OCI-LY7 (cell line): ENCODE data around the gene ZMPSTE24.

Experiments used
- EZH2phosphoT487 ChIP-seq: fragments of 200-600 bp; sonication (generic); IDR thresholded peaks from 2 replicates; pipeline ENCODE4 v1.6.1; 2018; ENCODE audit warnings: low read depth, borderline replicate concordance, mild to moderate bottlenecking, mixed run types, antibody characterized with exemption, low read length, moderate library complexity, mixed read lengths
- TF ChIP-seq, protein P1 (sequence below): fragments of 200-600 bp; sonication (generic); conservative IDR thresholded peaks from 2 replicates; pipeline ENCODE4 v1.5.1; 2014; ENCODE audit warnings: mild to moderate bottlenecking, antibody characterized with exemption, low read length, moderate library complexity, mixed read lengths

DNA sequence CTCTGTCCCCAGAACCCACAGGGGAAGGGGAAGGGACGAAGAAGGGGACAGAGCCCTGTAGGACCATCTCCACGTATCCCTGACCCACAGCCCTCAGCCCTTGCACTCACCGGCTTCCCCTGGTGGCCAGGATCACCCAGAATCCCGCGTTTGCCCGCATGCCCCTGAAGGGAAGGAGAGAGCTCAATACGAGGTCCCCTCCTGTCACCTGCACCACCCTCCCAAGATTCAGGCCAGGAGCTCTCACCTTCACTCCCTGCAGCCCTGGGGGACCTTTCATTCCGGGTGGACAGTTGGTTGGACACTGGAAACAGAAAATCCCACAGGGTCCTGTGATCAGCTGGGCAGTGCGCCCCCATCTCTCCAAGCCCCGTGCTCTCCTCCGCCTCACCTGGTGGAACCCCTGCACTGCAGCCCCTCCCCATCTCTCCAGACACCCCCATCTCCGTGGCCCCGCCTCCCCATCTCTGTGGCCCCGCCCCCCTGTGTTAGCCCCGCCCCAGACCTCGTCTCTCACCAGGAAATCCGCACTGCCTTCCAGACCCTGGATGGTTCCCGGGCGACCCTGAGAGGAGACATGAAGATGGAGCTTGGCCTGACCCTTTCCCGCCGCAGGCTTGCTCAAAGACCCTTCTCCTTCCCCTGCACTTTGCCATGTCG, 53.1 kb downstream of the ZMPSTE24 start:
- TF ChIP-seq, protein P1, sequence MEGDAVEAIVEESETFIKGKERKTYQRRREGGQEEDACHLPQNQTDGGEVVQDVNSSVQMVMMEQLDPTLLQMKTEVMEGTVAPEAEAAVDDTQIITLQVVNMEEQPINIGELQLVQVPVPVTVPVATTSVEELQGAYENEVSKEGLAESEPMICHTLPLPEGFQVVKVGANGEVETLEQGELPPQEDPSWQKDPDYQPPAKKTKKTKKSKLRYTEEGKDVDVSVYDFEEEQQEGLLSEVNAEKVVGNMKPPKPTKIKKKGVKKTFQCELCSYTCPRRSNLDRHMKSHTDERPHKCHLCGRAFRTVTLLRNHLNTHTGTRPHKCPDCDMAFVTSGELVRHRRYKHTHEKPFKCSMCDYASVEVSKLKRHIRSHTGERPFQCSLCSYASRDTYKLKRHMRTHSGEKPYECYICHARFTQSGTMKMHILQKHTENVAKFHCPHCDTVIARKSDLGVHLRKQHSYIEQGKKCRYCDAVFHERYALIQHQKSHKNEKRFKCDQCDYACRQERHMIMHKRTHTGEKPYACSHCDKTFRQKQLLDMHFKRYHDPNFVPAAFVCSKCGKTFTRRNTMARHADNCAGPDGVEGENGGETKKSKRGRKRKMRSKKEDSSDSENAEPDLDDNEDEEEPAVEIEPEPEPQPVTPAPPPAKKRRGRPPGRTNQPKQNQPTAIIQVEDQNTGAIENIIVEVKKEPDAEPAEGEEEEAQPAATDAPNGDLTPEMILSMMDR: peak; percentile 52
- TF ChIP-seq EZH2phosphoT487: no peak
